NCI-H510A (cell line): ENCODE measurements around the gene CACNA1D.

Experiments
- DNase-seq: peaks from one replicate; lab custom pipeline; 2025; lab: John Stamatoyannopoulos, UW

The CACNA1D gene

DNA sequence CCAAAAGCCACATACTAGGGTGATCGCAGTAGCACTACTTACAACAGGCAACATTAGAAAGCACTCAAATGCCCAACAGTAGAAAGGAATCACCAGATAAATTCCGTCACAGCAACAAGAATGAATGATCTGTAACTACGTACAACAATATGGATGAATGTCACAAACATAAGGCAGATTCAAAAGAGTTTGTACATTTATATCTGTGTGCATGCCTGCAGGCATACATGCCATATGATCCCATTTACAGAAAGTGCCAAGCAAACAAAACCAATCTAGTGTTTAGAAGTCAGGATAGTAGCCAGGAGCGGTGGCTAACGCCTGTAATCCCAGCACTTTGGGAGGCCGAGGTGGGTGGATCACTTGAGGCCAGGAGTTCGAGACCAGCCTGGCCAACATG, 355.5 kb downstream of the CACNA1D start:
- no peak for DNase-seq

DNA sequence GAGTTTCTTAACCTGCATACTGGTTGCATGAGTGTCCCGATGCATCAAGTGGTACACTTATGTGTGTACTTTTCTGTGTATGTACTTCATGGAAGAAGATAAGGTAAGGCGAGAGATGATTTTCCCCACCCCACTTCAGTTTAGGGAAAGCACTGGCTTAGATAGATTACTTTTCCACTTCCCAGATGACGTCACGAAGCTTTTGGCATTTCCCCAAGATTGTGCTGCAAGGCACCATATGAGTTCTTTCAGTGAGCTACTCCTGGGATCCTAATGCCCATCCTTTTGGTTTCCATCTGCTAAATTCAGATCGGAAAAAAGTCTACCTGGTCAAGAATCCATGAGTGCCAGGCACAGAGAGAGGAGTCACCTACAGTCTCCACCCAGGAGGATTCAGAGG, 356.5 kb downstream of the CACNA1D start:
- no peak for DNase-seq

DNA sequence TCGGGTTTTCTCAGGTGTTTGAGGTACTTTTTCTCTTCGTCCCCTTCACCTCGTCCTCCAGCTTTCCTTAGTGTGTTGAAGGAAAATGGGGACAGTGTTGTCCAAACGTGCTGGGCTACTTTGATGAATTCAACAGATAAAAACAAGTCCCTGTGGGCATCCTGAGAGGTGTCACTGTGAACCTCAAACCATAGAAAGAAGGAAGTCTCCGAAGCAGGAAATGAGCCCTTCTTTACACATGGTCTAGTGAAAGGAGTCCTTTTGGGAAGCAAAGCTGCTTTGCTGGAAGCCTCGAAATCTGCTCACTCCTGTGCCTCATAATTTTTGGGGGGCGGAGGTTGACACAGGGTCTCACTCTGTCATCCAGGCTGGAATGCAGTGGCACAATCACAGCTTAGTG, 362.6 kb downstream of the CACNA1D start:
- DNase-seq = no peak

DNA sequence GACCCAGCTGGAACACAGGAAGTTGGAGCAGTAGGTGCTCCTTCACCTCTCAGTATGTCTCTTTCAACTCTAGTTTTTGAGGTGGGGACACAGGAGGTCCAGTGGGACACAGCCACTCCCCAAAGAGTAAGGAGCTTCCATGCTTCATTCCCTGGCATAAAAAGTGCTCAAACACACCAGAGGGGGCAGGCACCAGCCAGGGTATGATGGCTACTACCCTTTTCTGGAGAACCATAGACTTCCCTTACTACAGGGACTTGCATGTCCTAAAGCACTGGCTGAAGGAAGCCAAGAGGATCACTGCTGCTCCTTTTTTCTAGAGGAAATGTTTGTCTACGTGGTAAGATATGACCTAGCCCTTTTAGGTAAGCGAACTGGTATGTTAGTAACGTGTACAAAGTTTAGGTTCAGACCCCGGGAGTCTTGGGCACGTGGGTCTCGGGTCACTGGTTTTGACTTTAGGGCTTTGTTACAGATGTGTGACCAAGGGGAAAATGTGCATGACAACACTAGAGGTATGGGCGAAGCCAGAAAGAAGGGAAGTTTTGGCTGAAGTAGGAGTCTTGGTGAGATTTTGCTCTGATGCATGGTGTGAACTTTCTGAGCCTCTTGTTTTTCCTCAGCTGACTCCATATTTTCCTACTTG, 363.8 kb downstream of the CACNA1D start:
- DNase-seq = no peak

DNA sequence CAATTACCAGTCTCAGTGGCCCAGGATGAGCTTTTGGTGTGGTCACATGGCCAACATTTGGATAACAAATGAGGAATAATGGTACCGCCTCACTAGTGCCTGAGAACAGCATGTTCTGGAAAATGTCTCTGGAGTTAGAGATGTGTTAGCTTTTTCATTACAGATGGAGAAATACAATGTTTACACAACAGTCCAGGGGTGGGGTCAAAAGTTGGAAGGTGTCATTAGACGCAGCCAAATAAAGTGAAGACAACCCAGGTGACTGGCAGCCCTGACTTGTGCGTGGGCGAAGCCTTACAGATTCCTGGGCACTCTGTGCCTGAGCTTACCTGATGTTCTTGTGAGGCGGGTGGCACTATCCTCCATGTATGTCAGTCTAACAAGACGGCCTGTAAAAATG, 364.8 kb downstream of the CACNA1D start:
- no peak for DNase-seq

DNA sequence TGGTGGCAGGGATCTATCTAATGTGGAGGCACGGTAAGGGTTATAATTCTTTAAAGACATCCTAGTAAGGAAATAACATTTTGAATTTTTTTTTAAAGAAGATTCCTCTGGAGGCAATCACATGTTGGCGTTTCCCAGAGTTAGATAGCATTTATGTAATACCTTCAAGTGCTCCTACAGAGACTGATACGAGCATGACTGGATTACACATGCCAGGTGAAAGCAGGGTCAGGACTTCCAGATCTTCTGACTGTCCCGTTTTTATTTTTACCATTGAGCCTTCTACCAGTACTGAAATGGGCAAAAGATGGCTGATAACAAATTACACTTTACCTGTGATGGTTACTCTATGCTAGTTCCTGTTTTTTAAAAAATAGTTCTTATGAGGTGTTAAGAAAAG, 365.8 kb downstream of the CACNA1D start:
- DNase-seq = no peak

DNA sequence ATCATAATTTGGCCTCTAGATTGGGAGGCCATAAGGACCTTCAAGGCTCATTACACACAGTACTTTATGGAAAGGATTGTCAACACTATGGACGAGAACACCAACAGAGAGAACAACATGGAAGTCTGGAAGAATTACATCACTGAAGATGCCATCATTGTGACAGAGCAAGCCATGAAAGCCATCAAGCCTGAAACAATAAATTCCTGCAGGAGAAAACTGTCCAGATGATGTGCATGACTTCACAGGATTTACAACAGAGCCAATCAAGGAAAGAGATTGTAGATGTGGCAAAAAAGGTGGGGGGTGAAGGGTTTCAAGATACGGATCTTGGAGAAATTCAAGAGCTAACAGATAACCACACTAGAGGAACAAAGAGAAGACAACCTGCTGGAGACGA, 367.8 kb downstream of the CACNA1D start:
- DNase-seq = no peak

DNA sequence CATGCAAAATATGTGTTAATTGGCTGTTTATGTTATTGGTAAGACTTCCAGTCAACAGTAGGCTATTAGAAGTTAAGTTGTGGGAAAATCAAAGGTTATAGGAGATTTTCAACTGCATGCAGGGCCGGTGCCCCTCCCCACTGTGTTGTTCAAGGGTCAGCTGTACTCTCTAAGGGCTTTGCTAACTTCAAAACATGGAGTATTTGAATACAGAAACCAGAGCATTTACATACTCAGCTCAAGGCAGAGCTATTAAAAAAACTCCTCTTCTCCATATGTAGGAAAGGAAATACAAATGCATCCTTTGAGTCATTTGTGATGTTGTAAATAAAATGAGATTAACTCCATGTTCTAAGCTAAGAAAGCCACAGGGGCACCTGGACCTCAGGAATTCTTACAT, 368.7 kb downstream of the CACNA1D start:
- no peak for DNase-seq
